Mucosa of descending colon (tissue), 3 donors: ENCODE data around the gene LPIN2. TPM values are rescaled to one million over a fixed set of nuclear protein-coding genes. Genes with fewer than 3 reads are reported as not detected.
A peak's percentile ranks its signal among the peaks of the same experiment; 100 is the strongest.

Experiments
- ATAC-seq: fragments of 200-7000 bp; cut with Tn5 transposase; one replicate; pipeline ENCODE4 v1.9.1; 2020; ENCODE audit warnings: mild to moderate bottlenecking, moderate library complexity
- DNase-seq, 3 donors: peaks; one replicate each; pipeline ENCODE4 v3.0.0-alpha.2; 2020
- H3K36me3 ChIP-seq: fragments of 200-600 bp; one replicate; pipeline ENCODE4 v1.8.0; 2021; ENCODE audit warnings: low read depth, mild to moderate bottlenecking
- H3K4me1 ChIP-seq: fragments of 200-600 bp; one replicate; pipeline ENCODE4 v1.8.0; 2021; ENCODE audit warnings: low read depth, mild to moderate bottlenecking
- H3K4me3 ChIP-seq: fragments of 200-600 bp; one replicate; pipeline ENCODE4 v1.8.0; 2021; ENCODE audit warnings: mild to moderate bottlenecking
- H3K9me3 ChIP-seq: fragments of 200-600 bp; one replicate; pipeline ENCODE4 v1.8.0; 2021; ENCODE audit warnings: mild to moderate bottlenecking
- CTCF ChIP-seq: fragments of 200-600 bp; IDR thresholded peaks from one replicate; pipeline ENCODE4 v1.8.0; 2022; ENCODE audit warnings: antibody characterized with exemption, mild to moderate bottlenecking
- intact Hi-C, 2 donors: fragments of 100-400 bp; cut with DNase I in 1 of 2; cut with micrococcal nuclease in 1 of 2; formaldehyde crosslinking; loops; one replicate each; pipeline versions ENCODE4 v1.11.0 to v1.11.1; 2022; cut with DNase I, micrococcal nuclease
- total RNA-seq, 3 donors: library from RNA; stranded (reverse); fragmentation: NEBNext Ultra II Directional in 2 of 3; extraction: Animal tissue kit (Norgen Biotek cat#: 25700) in 2 of 3; gene quantifications; one replicate each; pipeline versions ENCODE4 v1.2.1 to v1.2.4, GENCODE V29; 2021 to 2023
- donor health status: DM: no; HTN: no; CAD: no; lungs with moderate emphysema.
- donor health status: DM: no; HTN: no; CAD: no.
- donor health status: DM: no; HTN: yes; CAD: no.

LPIN2 gene
- total RNA-seq, 3 donors from 2014 or later = 52.9 to 60.8 (median 59.2) TPM

- Histone ChIP-seq H3K36me3 (no peaks in the 10 kb centered on the region), H3K4me1 (peaks cover 24% of the 10 kb centered on the region), H3K9me3 (no peaks in the 10 kb centered on the region), H3K4me3 (no peak overlapping the region)
- no peak for ATAC-seq
- TF ChIP-seq CTCF = no peak
- intact Hi-C loops = no loop called here
- DNase-seq = no peak
These were observed 35.9 kb upstream of the LPIN2 start for GRCh38 chr18:3048820-3049349.

- H3K9me3 ChIP-seq = no peaks in the 10 kb centered on the region
- no peak for ATAC-seq
- intact Hi-C loops = no loop called here
These were observed 35.2 kb upstream of the LPIN2 start for GRCh38 chr18:3048121-3048520.

GRCh38 chr18:3046216-3046808 lies 33.4 kb upstream of the LPIN2 start:
- intact Hi-C loops = no loop called here

More at GRCh38 chr18:3048121-3048520, 35.2 kb upstream of the LPIN2 start:
- Histone ChIP-seq H3K36me3 (no peaks in the 10 kb centered on the region), H3K4me3 (no peak overlapping the region), H3K4me1 (peaks cover 24% of the 10 kb centered on the region)
- TF ChIP-seq CTCF = no peak
- peak in 1 of 3 donors; percentile 19 for DNase-seq

GRCh38 chr18:3044931-3045698 lies 32.2 kb upstream of the LPIN2 start:
- Histone ChIP-seq H3K9me3 (no peaks in the 10 kb centered on the region), H3K4me1 (peaks cover 19% of the 10 kb centered on the region), H3K4me3 (no peak overlapping the region), H3K36me3 (no peaks in the 10 kb centered on the region)
- DNase-seq (peak; percentile 76 to 93 (median 81)), ATAC-seq (peak; percentile 90)
- intact Hi-C loops = no loop called here
- no peak for TF ChIP-seq CTCF

More at GRCh38 chr18:3046216-3046808, 33.4 kb upstream of the LPIN2 start:
- no peak for TF ChIP-seq CTCF
- Histone ChIP-seq H3K4me3 (no peak overlapping the region), H3K4me1 (peaks cover 19% of the 10 kb centered on the region), H3K9me3 (no peaks in the 10 kb centered on the region), H3K36me3 (no peaks in the 10 kb centered on the region)
- ATAC-seq (no peak), DNase-seq (no peak)

- ATAC-seq = peak; percentile 35
- Histone ChIP-seq H3K9me3 (no peaks in the 10 kb centered on the region), H3K4me1 (peaks cover 22% of the 10 kb centered on the region), H3K4me3 (no peak overlapping the region), H3K36me3 (no peaks in the 10 kb centered on the region)
- intact Hi-C loops = no loop called here
- no peak for DNase-seq
- no peak for TF ChIP-seq CTCF
These were observed 29.4 kb upstream of the LPIN2 start for GRCh38 chr18:3042379-3042778.
